Right lobe of liver (tissue), 6 donors: Measurements from ENCODE around the gene GRB7. TPM values are rescaled to one million over a fixed set of nuclear protein-coding genes. Genes with fewer than 3 reads are reported as not detected.
A peak's percentile ranks its signal among the peaks of the same experiment; 100 is the strongest.

ENCODE experiments used
- ATAC-seq, 4 donors: fragments of 200-7000 bp; cut with Tn5 transposase; one replicate each; pipeline ENCODE4 v1.9.1; 2020; ENCODE audit warnings: mild to moderate bottlenecking in 4 of 4, moderate library complexity in 4 of 4
- DNase-seq, 3 donors: peaks; one replicate each; pipeline ENCODE4 v3.0.0-alpha.2; 2020
- H3K27ac ChIP-seq, 3 donors: fragments of 200-600 bp; one replicate each; pipeline ENCODE4 v1.8.0; 2022
- H3K27me3 ChIP-seq, 2 donors: fragments of 200-600 bp; one replicate each; pipeline ENCODE4 v1.8.0; 2022
- H3K36me3 ChIP-seq, 4 donors: fragments of 200-600 bp; sonication (generic) in 1 of 4; one replicate each; pipeline versions ENCODE4 v1.5.1 to v1.8.0; 2017 to 2022; ENCODE audit warnings: control low read depth in 1 of 4
- H3K4me1 ChIP-seq, 4 donors: fragments of 200-600 bp; sonication (generic) in 1 of 4; one replicate each; pipeline versions ENCODE4 v1.5.1 to v1.8.0; 2017 to 2022; ENCODE audit warnings: control low read depth in 1 of 4
- H3K4me3 ChIP-seq, 3 donors: fragments of 200-600 bp; one replicate each; pipeline ENCODE4 v1.8.0; 2022
- H3K9me3 ChIP-seq, 4 donors: fragments of 200-600 bp; sonication (generic) in 1 of 4; one replicate each; pipeline versions ENCODE4 v1.5.1 to v1.8.0; 2017 to 2022; ENCODE audit warnings: control low read depth in 1 of 4
- CTCF ChIP-seq, 4 donors: fragments of 200-600 bp in 3 of 4; fragments of 450-650 bp in 1 of 4; IDR thresholded peaks; one replicate each; pipeline versions ENCODE4 v1.5.1 to v1.8.0; 2016 to 2022; ENCODE audit warnings: antibody characterized with exemption in 4 of 4, mild to moderate bottlenecking in 2 of 4
- POLR2A ChIP-seq: fragments of 450-650 bp; IDR thresholded peaks from one replicate; pipeline ENCODE4 v1.6.1; 2017; ENCODE audit warnings: antibody characterized with exemption, mild to moderate bottlenecking
- WGBS: methylation state at CpG from one replicate; pipeline ENCODE4 v1.1.6; 2018; ENCODE audit warnings: low coverage, low lambda C conversion rate; ENCODE audit not compliant: insufficient coverage; ENCODE audit errors: missing lambda C conversion rate; 5-methylcytosine and 5-hydroxymethylcytosine counted together
- intact Hi-C, 2 donors: fragments of 100-400 bp; cut with DNase I; formaldehyde crosslinking; loops; one replicate each; pipeline versions ENCODE4 v1.11.2 to v1.14.1; 2022
- total RNA-seq, 6 experiments: library from RNA; depleted of rRNA in 2 of 6; stranded (reverse); fragments of >200 nt in 2 of 6; fragmentation: NEBNext Ultra II Directional in 3 of 6; extraction: Animal tissue kit (Norgen Biotek cat#: 25700) in 3 of 6; gene quantifications; one replicate each; pipeline versions ENCODE4 v1.1.0 to v1.2.4, GENCODE V29; 2016 to 2023
- donor health status: DM: no; HTN: yes; CAD: no.
- donor health status: DM: no; HTN: no; CAD: no.
- donor health status: DM: no; HTN: no; CAD: no.
- donor health status: DM: no; HTN: yes; CAD: no.
- donor health status: DM: no; HTN: yes; CAD: no.

GRB7 gene
- total RNA-seq, 6 experiments from 2014 or later: 2.1 to 10.9 (median 7.5) TPM

GRCh38 chr17:39781861-39782213 is 44.1 kb downstream of the GRB7 start:
- H3K27ac ChIP-seq: no peak overlapping the region
- H3K9me3 ChIP-seq: no peaks in the 10 kb centered on the region
- peaks cover 0 to 3% (median 0%) of the 10 kb centered on the region in 4 donors for H3K4me1 ChIP-seq
- DNase-seq: no peak
- WGBS: 63% methylated on average over 2 of the region's 2 CpGs
- H3K36me3 ChIP-seq: no peaks in the 10 kb centered on the region
- TF ChIP-seq CTCF (IDR thresholded peaks at IDR 0.05) (no peak), POLR2A (no peak)
- no peak overlapping the region for H3K4me3 ChIP-seq
- intact Hi-C loops: no loop called here
- ATAC-seq: no peak
- no peaks in the 10 kb centered on the region for H3K27me3 ChIP-seq

GRCh38 chr17:39782481-39782880 is 44.7 kb downstream of the GRB7 start:
- H3K4me1 ChIP-seq: peaks cover 0 to 4% (median 0%) of the 10 kb centered on the region in 4 donors
- H3K36me3 ChIP-seq: no peaks in the 10 kb centered on the region
- H3K27ac ChIP-seq: no peak overlapping the region
- WGBS: 27% methylated on average over 4 of the region's 4 CpGs
- ATAC-seq (no peak), DNase-seq (no peak)
- intact Hi-C loops: no loop called here
- no peaks in the 10 kb centered on the region for H3K27me3 ChIP-seq
- no peak for TF ChIP-seq CTCF (IDR thresholded peaks at IDR 0.05)
- TF ChIP-seq POLR2A: no peak
- no peak overlapping the region for H3K4me3 ChIP-seq
- no peaks in the 10 kb centered on the region for H3K9me3 ChIP-seq

GRCh38 chr17:39782980-39783379 is 45.2 kb downstream of the GRB7 start:
- DNase-seq (no peak), ATAC-seq (no peak)
- Histone ChIP-seq H3K27me3 (no peaks in the 10 kb centered on the region), H3K4me1 (peaks cover 0 to 4% (median 0%) of the 10 kb centered on the region in 4 donors), H3K4me3 (no peak overlapping the region), H3K27ac (no peak overlapping the region), H3K9me3 (no peaks in the 10 kb centered on the region), H3K36me3 (no peaks in the 10 kb centered on the region)
- intact Hi-C loops: no loop called here
- TF ChIP-seq POLR2A (no peak), CTCF (IDR thresholded peaks at IDR 0.05) (no peak)
- 92% methylated on average over 1 of the region's 1 CpG for WGBS

- no peak for TF ChIP-seq POLR2A
- no peak for TF ChIP-seq CTCF (IDR thresholded peaks at IDR 0.05)
- peaks cover 0 to 4% (median 0%) of the 10 kb centered on the region in 4 donors for H3K4me1 ChIP-seq
- no peak overlapping the region for H3K27ac ChIP-seq
- ATAC-seq (peak in 1 of 4 donors; percentile 57), DNase-seq (no peak)
- intact Hi-C loops: no loop called here
- no peaks in the 10 kb centered on the region for H3K36me3 ChIP-seq
- H3K4me3 ChIP-seq: no peak overlapping the region
- H3K27me3 ChIP-seq: no peaks in the 10 kb centered on the region
- H3K9me3 ChIP-seq: no peaks in the 10 kb centered on the region
Measured at GRCh38 chr17:39787041-39787440, 49.3 kb downstream of the GRB7 start.
